CD4-positive, alpha-beta memory T cell (primary cell): ENCODE measurements around the gene OR2S2. TPM values are rescaled to one million over a fixed set of nuclear protein-coding genes. Genes with fewer than 3 reads are reported as not detected.
"Not testable (repeated sequence)": the region's sequence is repeated elsewhere in the genome, so short reads cannot be mapped to it uniquely, and the experiment has no call there.

Experiments used
- CTCF ChIA-PET: fragments of 350-600 bp; sonication (Branson Sonifier 250); formaldehyde crosslinking; loops from one replicate; lab custom pipeline; 2021; ENCODE audit warnings: inconsistent platforms; ENCODE audit not compliant: partially characterized antibody; lab: Charles Lee
- POLR2A ChIA-PET: fragments of 350-600 bp; sonication (Branson Sonifier 250); formaldehyde crosslinking; loops from one replicate; lab custom pipeline; 2021; ENCODE audit not compliant: partially characterized antibody; lab: Charles Lee
- DNase-seq, 5 donors: peaks; one replicate each; pipeline versions ENCODE4 v3.0.0 to v3.0.0-alpha.2; 2020 to 2022; ENCODE audit warnings: mixed read lengths in 1 of 5
- H3K27ac ChIP-seq: one replicate; pipeline ENCODE4 v1.7.0; 2013; ENCODE audit warnings: low read depth, low read length
- H3K27me3 ChIP-seq: 2 replicates; pipeline ENCODE4 v1.7.0; 2013; ENCODE audit warnings: mild to moderate bottlenecking, low read length, moderate library complexity; ENCODE audit not compliant: insufficient read depth
- H3K36me3 ChIP-seq: 2 replicates; pipeline ENCODE4 v1.7.0; 2013; ENCODE audit warnings: mild to moderate bottlenecking, low read length, moderate library complexity; ENCODE audit not compliant: insufficient read depth
- H3K4me1 ChIP-seq: 2 replicates; pipeline ENCODE4 v1.7.0; 2013; ENCODE audit warnings: mild to moderate bottlenecking, low read length, moderate library complexity; ENCODE audit not compliant: insufficient read depth
- H3K4me3 ChIP-seq, 2 donors: one replicate each; pipeline ENCODE4 v1.7.0; 2013; ENCODE audit warnings: low read length in 2 of 2, mild to moderate bottlenecking in 1 of 2
- H3K9me3 ChIP-seq, 2 donors: one replicate each; pipeline ENCODE4 v1.7.0; 2013; ENCODE audit warnings: low read length in 2 of 2, control low read depth in 1 of 2; ENCODE audit not compliant: control insufficient read depth in 1 of 2
- H3K27ac Mint-ChIP-seq, 7 donors: one replicate each; pipeline ENCODE4 v1.8.0; 2020 to 2021; ENCODE audit warnings: mixed read lengths in 7 of 7, mild to moderate bottlenecking in 6 of 7, inconsistent platforms in 3 of 7, moderate library complexity in 3 of 7
- H3K27me3 Mint-ChIP-seq, 2 donors: one replicate each; pipeline ENCODE4 v1.8.0; 2020 to 2021; ENCODE audit warnings: mixed read lengths in 2 of 2
- H3K36me3 Mint-ChIP-seq, 2 donors: one replicate each; pipeline ENCODE4 v1.8.0; 2020 to 2021; ENCODE audit warnings: mixed read lengths in 2 of 2, inconsistent platforms in 1 of 2, mild to moderate bottlenecking in 1 of 2
- H3K4me1 Mint-ChIP-seq, 4 donors: one replicate each; pipeline ENCODE4 v1.8.0; 2020 to 2021; ENCODE audit warnings: mixed read lengths in 4 of 4, mild to moderate bottlenecking in 1 of 4
- H3K4me3 Mint-ChIP-seq, 8 donors: one replicate each; pipeline ENCODE4 v1.8.0; 2020 to 2021; ENCODE audit warnings: mixed read lengths in 8 of 8, mild to moderate bottlenecking in 7 of 8, moderate library complexity in 6 of 8, inconsistent platforms in 3 of 8
- H3K9me3 Mint-ChIP-seq, 8 donors: one replicate each; pipeline ENCODE4 v1.8.0; 2020 to 2021; ENCODE audit warnings: mixed read lengths in 8 of 8, mild to moderate bottlenecking in 5 of 8, inconsistent platforms in 3 of 8, moderate library complexity in 1 of 8
- intact Hi-C: fragments of 100-400 bp; cut with micrococcal nuclease; formaldehyde crosslinking; loops from one replicate; pipeline ENCODE4 v1.15.1; 2023
- polyA plus RNA-seq, 2 donors: library from polyadenylated mRNA; unstranded; fragments of 300-500 nt; fragmentation: Illumina TruSeq; gene quantifications; one replicate each; pipeline ENCODE4 v1.2.3, GENCODE V29; 2021
- total RNA-seq, 2 experiments: library from RNA; stranded (reverse); gene quantifications; one replicate each; pipeline ENCODE4 v1.2.3, GENCODE V29; 2021

The OR2S2 gene
- total and polyA plus RNA-seq, 4 experiments from 2014 or later = not detected

- no peak overlapping the region for H3K4me3 Mint-ChIP-seq
- no peaks in the 10 kb centered on the region for H3K4me1 ChIP-seq
- H3K27ac ChIP-seq = no peak overlapping the region
- peaks cover 0 to 7% of the 10 kb centered on the region in 2 donors for H3K36me3 Mint-ChIP-seq
- CTCF ChIA-PET = interaction anchor here (1.2 to 1.9 kb wide), 3 partner anchors 10 to 93 kb away, joined by 3 to 4 read pairs (median 4); no protein-coding TSS in a partner anchor
- no peaks in the 10 kb centered on the region for H3K4me1 Mint-ChIP-seq
- H3K9me3 ChIP-seq = peaks cover 0 to 4% of the 10 kb centered on the region in 2 donors
- intact Hi-C loops = no loop called here
- DNase-seq = no peak
- no peak overlapping the region for H3K27ac Mint-ChIP-seq
- H3K4me3 ChIP-seq = no peak overlapping the region
- POLR2A ChIA-PET = no interaction called here
- H3K36me3 ChIP-seq = no peaks in the 10 kb centered on the region
- peaks cover 14 to 32% of the 10 kb centered on the region in 2 donors for H3K27me3 Mint-ChIP-seq
- peaks cover 0 to 18% (median 12%) of the 10 kb centered on the region in 8 donors for H3K9me3 Mint-ChIP-seq
- no peaks in the 10 kb centered on the region for H3K27me3 ChIP-seq
Observed at GRCh38 chr9:35996358-35996970, 38.5 kb upstream of the OR2S2 start.

GRCh38 chr9:35994959-35995358, 37.0 kb upstream of the OR2S2 start:
- Histone ChIP-seq H3K27ac (no peak overlapping the region), H3K27me3 (no peaks in the 10 kb centered on the region), H3K4me3 (no peak overlapping the region), H3K9me3 (peaks cover 0 to 4% of the 10 kb centered on the region in 2 donors), H3K4me1 (no peaks in the 10 kb centered on the region), H3K36me3 (no peaks in the 10 kb centered on the region)
- Mint-ChIP-seq H3K9me3 (peaks cover 0 to 18% (median 12%) of the 10 kb centered on the region in 8 donors), H3K36me3 (peaks cover 0 to 7% of the 10 kb centered on the region in 2 donors), H3K4me3 (no peak overlapping the region), H3K27me3 (peaks cover 16 to 29% of the 10 kb centered on the region in 2 donors), H3K27ac (no peak overlapping the region), H3K4me1 (no peaks in the 10 kb centered on the region)
- intact Hi-C loops = no loop called here
- POLR2A ChIA-PET = no interaction called here
- CTCF ChIA-PET = interaction anchor here (0.6 to 1.9 kb wide), 6 partner anchors 11 to 339 kb away, joined by 3 to 7 read pairs (median 4); no protein-coding TSS in a partner anchor
- DNase-seq = no peak

GRCh38 chr9:35993976-35994720, 36.2 kb upstream of the OR2S2 start:
- no peak overlapping the region for H3K4me3 ChIP-seq
- H3K27me3 Mint-ChIP-seq = peaks cover 14 to 27% of the 10 kb centered on the region in 2 donors
- peaks cover 0 to 4% of the 10 kb centered on the region in 2 donors for H3K9me3 ChIP-seq
- no peaks in the 10 kb centered on the region for H3K27me3 ChIP-seq
- ChIA-PET CTCF (interaction anchor here (0.7 to 1.9 kb wide), 4 partner anchors 14 to 204 kb away, joined by 3 to 7 read pairs (median 4); no protein-coding TSS in a partner anchor), POLR2A (no interaction called here)
- H3K4me1 Mint-ChIP-seq = no peaks in the 10 kb centered on the region
- H3K27ac Mint-ChIP-seq = no peak overlapping the region
- no peaks in the 10 kb centered on the region for H3K4me1 ChIP-seq
- H3K27ac ChIP-seq = no peak overlapping the region
- H3K36me3 Mint-ChIP-seq = peaks cover 0 to 7% of the 10 kb centered on the region in 2 donors
- no peak overlapping the region for H3K4me3 Mint-ChIP-seq
- no peaks in the 10 kb centered on the region for H3K36me3 ChIP-seq
- intact Hi-C loops = no loop called here
- no peak for DNase-seq
- peaks cover 0 to 18% (median 12%) of the 10 kb centered on the region in 8 donors for H3K9me3 Mint-ChIP-seq

- CTCF ChIA-PET, H3K27ac Mint-ChIP-seq, H3K36me3 Mint-ChIP-seq, intact Hi-C loops, H3K27me3 ChIP-seq, H3K4me3 ChIP-seq, POLR2A ChIA-PET, H3K9me3 ChIP-seq, H3K36me3 ChIP-seq, H3K4me1 Mint-ChIP-seq, H3K27ac ChIP-seq, DNase-seq, H3K4me3 Mint-ChIP-seq, H3K4me1 ChIP-seq: not testable (repeated sequence)
- Mint-ChIP-seq H3K27me3 (peaks cover 14 to 31% of the 10 kb centered on the region in 2 donors), H3K9me3 (peaks cover 0 to 10% (median 5%) of the 10 kb centered on the region in 8 donors)
Observed at GRCh38 chr9:35993136-35993535, 35.2 kb upstream of the OR2S2 start.

GRCh38 chr9:35990155-35990554, 32.2 kb upstream of the OR2S2 start:
- Mint-ChIP-seq H3K27me3 (peaks cover 18 to 27% of the 10 kb centered on the region in 2 donors), H3K9me3 (no peaks in the 10 kb centered on the region), H3K36me3 (no peaks in the 10 kb centered on the region), H3K4me3 (no peak overlapping the region), H3K27ac (no peak overlapping the region), H3K4me1 (no peaks in the 10 kb centered on the region)
- DNase-seq = no peak
- Histone ChIP-seq H3K9me3 (no peaks in the 10 kb centered on the region), H3K4me1 (no peaks in the 10 kb centered on the region), H3K27me3 (no peaks in the 10 kb centered on the region), H3K27ac (no peak overlapping the region), H3K4me3 (no peak overlapping the region), H3K36me3 (no peaks in the 10 kb centered on the region)
- intact Hi-C loops = no loop called here
- ChIA-PET POLR2A (no interaction called here), CTCF (no interaction called here)

- no peaks in the 10 kb centered on the region for H3K9me3 ChIP-seq
- no peak for DNase-seq
- CTCF ChIA-PET = interaction anchor here (0.6 to 1.6 kb wide), 4 partner anchors 24 to 181 kb away, joined by 3 to 6 read pairs (median 3); no protein-coding TSS in a partner anchor
- no peaks in the 10 kb centered on the region for H3K4me1 ChIP-seq
- H3K36me3 Mint-ChIP-seq = no peaks in the 10 kb centered on the region
- peaks cover 6% of the 10 kb centered on the region for H3K27me3 ChIP-seq
- no peaks in the 10 kb centered on the region for H3K9me3 Mint-ChIP-seq
- H3K36me3 ChIP-seq = no peaks in the 10 kb centered on the region
- H3K4me3 ChIP-seq = no peak overlapping the region
- H3K4me3 Mint-ChIP-seq = no peak overlapping the region
- H3K4me1 Mint-ChIP-seq = peaks cover 0 to 7% (median 0%) of the 10 kb centered on the region in 4 donors
- no peak overlapping the region for H3K27ac ChIP-seq
- peaks cover 27 to 46% of the 10 kb centered on the region in 2 donors for H3K27me3 Mint-ChIP-seq
- POLR2A ChIA-PET = no interaction called here
- no peak overlapping the region for H3K27ac Mint-ChIP-seq
- intact Hi-C loops = loop anchor here (5.0 kb wide), 1 partner anchor 772 kb away; no protein-coding TSS in a partner anchor
Observed at GRCh38 chr9:35984021-35984420, 26.1 kb upstream of the OR2S2 start.

- Histone ChIP-seq H3K27me3 (peaks cover 16% of the 10 kb centered on the region), H3K4me1 (no peaks in the 10 kb centered on the region), H3K36me3 (no peaks in the 10 kb centered on the region), H3K4me3 (no peak overlapping the region), H3K27ac (no peak overlapping the region), H3K9me3 (no peaks in the 10 kb centered on the region)
- ChIA-PET CTCF (no interaction called here), POLR2A (no interaction called here)
- intact Hi-C loops = loop anchor here (5.0 kb wide), 1 partner anchor 769 kb away; no protein-coding TSS in a partner anchor
- H3K36me3 Mint-ChIP-seq = peaks cover 0 to 5% of the 10 kb centered on the region in 2 donors
- no peak overlapping the region for H3K4me3 Mint-ChIP-seq
- no peak overlapping the region for H3K27ac Mint-ChIP-seq
- DNase-seq = no peak
- peaks cover 0 to 6% (median under 1%) of the 10 kb centered on the region in 8 donors for H3K9me3 Mint-ChIP-seq
- peaks cover 35 to 51% of the 10 kb centered on the region in 2 donors for H3K27me3 Mint-ChIP-seq
- peaks cover 0 to 7% (median 0%) of the 10 kb centered on the region in 4 donors for H3K4me1 Mint-ChIP-seq
Observed at GRCh38 chr9:35981699-35982098, 23.7 kb upstream of the OR2S2 start.
